Measurements from ENCODE around the gene DIP2C.

The DIP2C gene

GRCh38 chr10:441659-442058, 247.8 kb downstream of the DIP2C start:
- TF ChIP-seq CTCF (IDR thresholded peaks at IDR 0.05; ENCODE audit: control insufficient read depth, extremely low read depth, insufficient read depth) = no peak
- no peak overlapping the region for H3K4me3 ChIP-seq (ENCODE audit: low read depth, low read length)
- DNase-seq (ENCODE audit: low read depth) = no peak

GRCh38 chr10:440127-440526, 249.3 kb downstream of the DIP2C start:
- no peak for TF ChIP-seq CTCF (IDR thresholded peaks at IDR 0.05; ENCODE audit: control insufficient read depth, extremely low read depth, insufficient read depth)
- no peak for DNase-seq (ENCODE audit: low read depth)
- H3K4me3 ChIP-seq (ENCODE audit: low read depth, low read length) = no peak overlapping the region

DNA sequence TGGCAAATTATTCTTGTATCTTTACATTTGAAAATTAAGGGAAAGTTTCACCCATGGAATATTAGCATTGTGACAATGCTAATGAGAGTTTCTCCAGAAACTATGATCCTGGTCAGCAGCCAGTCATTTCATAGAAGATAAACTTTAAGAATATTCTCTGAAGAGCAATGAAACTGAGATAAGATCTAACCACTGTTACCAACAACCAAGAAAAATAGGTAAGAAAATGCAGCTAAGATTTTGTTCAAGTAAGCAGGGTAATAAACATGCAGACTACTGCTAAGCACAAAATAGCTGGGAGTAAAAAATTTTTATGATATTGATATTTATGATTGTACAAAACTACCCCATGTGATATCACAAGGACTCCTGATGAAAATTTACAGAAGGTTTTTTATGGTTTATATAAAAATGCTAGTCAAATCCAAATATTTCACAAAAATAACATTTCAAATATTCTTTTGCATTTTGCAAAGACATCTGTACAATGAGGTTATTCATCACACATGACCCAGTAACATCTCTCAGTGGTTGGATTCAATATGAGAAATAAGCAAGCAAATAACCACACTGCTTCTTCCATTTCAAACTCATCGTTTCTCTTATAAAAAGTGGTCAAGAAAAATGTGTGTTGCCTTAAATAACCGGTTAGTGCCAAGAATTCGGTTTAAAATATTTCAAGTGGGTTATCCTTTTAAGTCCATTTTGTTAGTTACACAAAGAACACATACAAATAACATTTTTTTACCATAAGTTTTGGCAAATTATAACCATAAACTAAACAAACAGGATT, 251.6 kb downstream of the DIP2C start:
- DNase-seq (ENCODE audit: low read depth) = no peak
- H3K4me3 ChIP-seq (ENCODE audit: low read depth, low read length) = peak overlapping the region; percentile 1; the same call in 1 of the 2 replicates
- no peak for TF ChIP-seq CTCF (IDR thresholded peaks at IDR 0.05; ENCODE audit: control insufficient read depth, extremely low read depth, insufficient read depth)

GRCh38 chr10:436911-437665, 252.4 kb downstream of the DIP2C start:
- peak; percentile 99 for DNase-seq (ENCODE audit: low read depth)
- TF ChIP-seq CTCF (IDR thresholded peaks at IDR 0.05; ENCODE audit: control insufficient read depth, extremely low read depth, insufficient read depth) = no peak
- H3K4me3 ChIP-seq (ENCODE audit: low read depth, low read length) = peak overlapping the region; percentile 1; the same call in 1 of the 2 replicates

DNA sequence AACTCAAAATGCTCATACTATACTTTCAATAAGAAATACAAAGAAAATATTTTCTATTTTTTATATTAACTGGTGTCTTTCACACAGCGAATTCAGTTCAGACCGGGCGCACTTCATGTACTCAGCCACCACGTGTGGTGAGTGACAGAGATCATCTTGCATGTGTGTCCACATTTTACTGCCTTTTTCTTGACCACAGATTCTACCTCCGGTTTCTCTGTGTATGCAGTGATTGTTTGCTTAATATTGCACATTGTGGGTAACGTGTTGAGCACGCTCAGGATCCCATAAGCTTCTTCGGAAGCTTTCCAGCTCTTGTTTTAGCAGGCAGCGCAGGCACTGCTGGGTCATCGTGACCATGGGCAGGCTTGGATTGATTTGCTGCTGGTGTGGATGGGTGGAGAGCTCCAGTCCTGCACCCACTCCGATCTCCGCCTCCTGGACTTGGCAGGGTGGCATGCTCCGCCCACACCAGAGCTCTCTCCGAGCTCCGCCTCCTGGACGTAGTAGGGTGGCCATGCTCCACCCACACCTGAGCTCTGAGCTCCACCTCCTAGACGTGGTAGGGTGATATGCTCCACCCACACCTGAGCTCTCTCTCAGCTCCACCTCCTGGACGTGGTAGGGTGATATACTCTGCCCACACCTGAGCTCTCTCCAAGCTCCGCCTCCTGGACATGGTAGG, 253.3 kb downstream of the DIP2C start:
- peak; percentile 100 for DNase-seq (ENCODE audit: low read depth)

GRCh38 chr10:435397-435796, 254.1 kb downstream of the DIP2C start:
- no peak for DNase-seq (ENCODE audit: low read depth)
- H3K4me3 ChIP-seq (ENCODE audit: low read depth, low read length) = peak overlapping the region; percentile 26
- no peak for TF ChIP-seq CTCF (IDR thresholded peaks at IDR 0.05; ENCODE audit: control insufficient read depth, extremely low read depth, insufficient read depth)

More for the DNA sequence above, 253.3 kb downstream of the DIP2C start:
- peak overlapping the region; percentile 26 for H3K4me3 ChIP-seq (ENCODE audit: low read depth, low read length)
- 0 out of 2 replicates have a peak, but pooled peaks have one; percentile 0 for TF ChIP-seq CTCF (IDR thresholded peaks at IDR 0.05; ENCODE audit: control insufficient read depth, extremely low read depth, insufficient read depth)
